ENCODE data around the gene ZFYVE9.
A peak's percentile ranks its signal among the peaks of the same experiment; 100 is the strongest.

ZFYVE9 gene

DNA sequence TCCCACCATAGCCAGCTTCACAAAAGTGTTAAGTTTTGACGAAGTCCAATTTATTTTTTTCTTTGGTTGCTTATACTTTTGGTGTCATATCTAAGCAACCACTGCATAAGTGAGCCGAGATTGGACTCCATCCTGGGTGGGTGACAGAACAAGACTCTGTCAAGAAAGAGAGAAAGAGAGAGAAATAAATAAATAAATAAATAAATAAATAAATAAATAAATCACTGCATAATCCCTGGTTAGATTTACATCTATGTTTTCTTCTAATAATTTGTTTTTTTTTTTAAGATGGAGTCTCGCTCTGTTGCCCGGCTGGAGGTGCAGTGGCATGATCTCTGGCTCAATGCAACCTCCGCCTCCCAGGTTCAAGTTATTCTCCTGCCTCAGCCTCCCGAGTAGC is 18.3 kb upstream of the ZFYVE9 start:
- Histone ChIP-seq H3K36me3 (ENCODE audit: control insufficient read depth in 2 of 2, insufficient read depth in 1 of 2, low read length in 2 of 2) (no peaks in the 10 kb centered on the region), H3K4me1 (ENCODE audit: control insufficient read depth, insufficient read depth, low read length) (no peaks in the 10 kb centered on the region), H3K9me3 (ENCODE audit: control insufficient read depth, insufficient read depth, low read depth, low read length) (no peaks in the 10 kb centered on the region), H3K4me3 (ENCODE audit: low read depth, low read length) (no peak overlapping the region), H3K27ac (ENCODE audit: extremely low read depth, low read depth, low read length) (no peak overlapping the region)
- ChIA-PET POLR2A (no interaction called here), CTCF (interaction anchor here (0.7 kb wide), 1 partner anchor 577 kb away, joined by 3 read pairs; no protein-coding TSS in a partner anchor)
- TF ChIP-seq, protein P1, sequence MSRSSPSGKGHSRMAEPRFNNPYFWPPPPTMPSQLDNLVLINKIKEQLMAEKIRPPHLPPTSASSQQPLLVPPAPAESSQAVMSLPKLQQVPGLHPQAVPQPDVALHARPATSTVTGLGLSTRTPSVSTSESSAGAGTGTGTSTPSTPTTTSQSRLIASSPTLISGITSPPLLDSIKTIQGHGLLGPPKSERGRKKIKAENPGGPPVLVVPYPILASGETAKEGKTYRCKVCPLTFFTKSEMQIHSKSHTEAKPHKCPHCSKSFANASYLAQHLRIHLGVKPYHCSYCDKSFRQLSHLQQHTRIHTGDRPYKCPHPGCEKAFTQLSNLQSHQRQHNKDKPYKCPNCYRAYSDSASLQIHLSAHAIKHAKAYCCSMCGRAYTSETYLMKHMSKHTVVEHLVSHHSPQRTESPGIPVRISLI (tag by site-specific recombination; IDR thresholded peaks at IDR 0.05), result no peak
- TF ChIP-seq ZXDB (tag by site-specific recombination; IDR thresholded peaks at IDR 0.05) (peak; percentile 74), ZNF76 (tag by site-specific recombination; IDR thresholded peaks at IDR 0.05; ENCODE audit: borderline replicate concordance, low read depth) (no peak), WT1 (tag by site-specific recombination; IDR thresholded peaks at IDR 0.05) (no peak), ZNF354C (tag by site-specific recombination; IDR thresholded peaks at IDR 0.05; ENCODE audit: borderline replicate concordance, low read depth) (peak; percentile 85; the same call in 1 of the 2 replicates), ZNF560 (tag by site-specific recombination; IDR thresholded peaks at IDR 0.05; ENCODE audit: borderline replicate concordance) (peak; percentile 78; the same call in 1 of the 2 replicates), ZBTB8A (tag by site-specific recombination; IDR thresholded peaks at IDR 0.05) (peak; percentile 81), ZNF544 (tag by site-specific recombination; IDR thresholded peaks at IDR 0.05) (no peak), ZNF670 (tag by site-specific recombination; IDR thresholded peaks at IDR 0.05; ENCODE audit: low read depth) (no peak), ZFP3 (tag by site-specific recombination; IDR thresholded peaks at IDR 0.05; ENCODE audit: low read depth) (peak; percentile 37; the same call in 1 of the 2 replicates), ZIC2 (tag by site-specific recombination; IDR thresholded peaks at IDR 0.05) (no peak), ZNF555 (tag by site-specific recombination; conservative IDR thresholded peaks at IDR 0.05) (peak; percentile 85), FEZF1 (tag by site-specific recombination; IDR thresholded peaks at IDR 0.05) (no peak; the same call in 1 of the 2 replicates), ZNF335 (tag by site-specific recombination; conservative IDR thresholded peaks at IDR 0.05) (no peak), ZNF138 (tag by site-specific recombination; IDR thresholded peaks at IDR 0.05; ENCODE audit: borderline replicate concordance) (no peak), ZBTB1 (tag by site-specific recombination; IDR thresholded peaks at IDR 0.05) (no peak), ZFP69B (tag by site-specific recombination; IDR thresholded peaks at IDR 0.05) (no peak), ZNF514 (tag by site-specific recombination; IDR thresholded peaks at IDR 0.05) (0 out of 2 replicates have a peak, but pooled peaks have one; percentile 59), SP3 (tag by site-specific recombination; IDR thresholded peaks at IDR 0.05) (peak; percentile 41; the same call in 1 of the 2 replicates), ZSCAN30 (tag by site-specific recombination; IDR thresholded peaks at IDR 0.05) (no peak), ZNF214 (tag by site-specific recombination; IDR thresholded peaks at IDR 0.05; ENCODE audit: borderline replicate concordance) (no peak)
- TF ChIP-seq, protein P2, sequence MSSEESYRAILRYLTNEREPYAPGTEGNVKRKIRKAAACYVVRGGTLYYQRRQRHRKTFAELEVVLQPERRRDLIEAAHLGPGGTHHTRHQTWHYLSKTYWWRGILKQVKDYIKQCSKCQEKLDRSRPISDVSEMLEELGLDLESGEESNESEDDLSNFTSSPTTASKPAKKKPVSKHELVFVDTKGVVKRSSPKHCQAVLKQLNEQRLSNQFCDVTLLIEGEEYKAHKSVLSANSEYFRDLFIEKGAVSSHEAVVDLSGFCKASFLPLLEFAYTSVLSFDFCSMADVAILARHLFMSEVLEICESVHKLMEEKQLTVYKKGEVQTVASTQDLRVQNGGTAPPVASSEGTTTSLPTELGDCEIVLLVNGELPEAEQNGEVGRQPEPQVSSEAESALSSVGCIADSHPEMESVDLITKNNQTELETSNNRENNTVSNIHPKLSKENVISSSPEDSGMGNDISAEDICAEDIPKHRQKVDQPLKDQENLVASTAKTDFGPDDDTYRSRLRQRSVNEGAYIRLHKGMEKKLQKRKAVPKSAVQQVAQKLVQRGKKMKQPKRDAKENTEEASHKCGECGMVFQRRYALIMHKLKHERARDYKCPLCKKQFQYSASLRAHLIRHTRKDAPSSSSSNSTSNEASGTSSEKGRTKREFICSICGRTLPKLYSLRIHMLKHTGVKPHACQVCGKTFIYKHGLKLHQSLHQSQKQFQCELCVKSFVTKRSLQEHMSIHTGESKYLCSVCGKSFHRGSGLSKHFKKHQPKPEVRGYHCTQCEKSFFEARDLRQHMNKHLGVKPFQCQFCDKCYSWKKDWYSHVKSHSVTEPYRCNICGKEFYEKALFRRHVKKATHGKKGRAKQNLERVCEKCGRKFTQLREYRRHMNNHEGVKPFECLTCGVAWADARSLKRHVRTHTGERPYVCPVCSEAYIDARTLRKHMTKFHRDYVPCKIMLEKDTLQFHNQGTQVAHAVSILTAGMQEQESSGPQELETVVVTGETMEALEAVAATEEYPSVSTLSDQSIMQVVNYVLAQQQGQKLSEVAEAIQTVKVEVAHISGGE (tag by site-specific recombination; conservative IDR thresholded peaks at IDR 0.05; ENCODE audit: low read depth), result peak; percentile 85
- TF ChIP-seq, protein P3, sequence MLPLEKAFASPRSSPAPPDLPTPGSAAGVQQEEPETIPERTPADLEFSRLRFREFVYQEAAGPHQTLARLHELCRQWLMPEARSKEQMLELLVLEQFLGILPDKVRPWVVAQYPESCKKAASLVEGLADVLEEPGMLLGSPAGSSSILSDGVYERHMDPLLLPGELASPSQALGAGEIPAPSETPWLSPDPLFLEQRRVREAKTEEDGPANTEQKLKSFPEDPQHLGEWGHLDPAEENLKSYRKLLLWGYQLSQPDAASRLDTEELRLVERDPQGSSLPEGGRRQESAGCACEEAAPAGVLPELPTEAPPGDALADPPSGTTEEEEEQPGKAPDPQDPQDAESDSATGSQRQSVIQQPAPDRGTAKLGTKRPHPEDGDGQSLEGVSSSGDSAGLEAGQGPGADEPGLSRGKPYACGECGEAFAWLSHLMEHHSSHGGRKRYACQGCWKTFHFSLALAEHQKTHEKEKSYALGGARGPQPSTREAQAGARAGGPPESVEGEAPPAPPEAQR (tag by site-specific recombination; IDR thresholded peaks at IDR 0.05), result no peak
- TF ChIP-seq, protein P4, sequence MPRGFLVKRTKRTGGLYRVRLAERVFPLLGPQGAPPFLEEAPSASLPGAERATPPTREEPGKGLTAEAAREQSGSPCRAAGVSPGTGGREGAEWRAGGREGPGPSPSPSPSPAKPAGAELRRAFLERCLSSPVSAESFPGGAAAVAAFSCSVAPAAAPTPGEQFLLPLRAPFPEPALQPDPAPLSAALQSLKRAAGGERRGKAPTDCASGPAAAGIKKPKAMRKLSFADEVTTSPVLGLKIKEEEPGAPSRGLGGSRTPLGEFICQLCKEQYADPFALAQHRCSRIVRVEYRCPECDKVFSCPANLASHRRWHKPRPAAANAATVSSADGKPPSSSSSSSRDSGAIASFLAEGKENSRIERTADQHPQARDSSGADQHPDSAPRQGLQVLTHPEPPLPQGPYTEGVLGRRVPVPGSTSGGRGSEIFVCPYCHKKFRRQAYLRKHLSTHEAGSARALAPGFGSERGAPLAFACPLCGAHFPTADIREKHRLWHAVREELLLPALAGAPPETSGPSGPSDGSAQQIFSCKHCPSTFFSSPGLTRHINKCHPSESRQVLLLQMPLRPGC (tag by site-specific recombination; IDR thresholded peaks at IDR 0.05), result no peak
- TF ChIP-seq, protein P5, sequence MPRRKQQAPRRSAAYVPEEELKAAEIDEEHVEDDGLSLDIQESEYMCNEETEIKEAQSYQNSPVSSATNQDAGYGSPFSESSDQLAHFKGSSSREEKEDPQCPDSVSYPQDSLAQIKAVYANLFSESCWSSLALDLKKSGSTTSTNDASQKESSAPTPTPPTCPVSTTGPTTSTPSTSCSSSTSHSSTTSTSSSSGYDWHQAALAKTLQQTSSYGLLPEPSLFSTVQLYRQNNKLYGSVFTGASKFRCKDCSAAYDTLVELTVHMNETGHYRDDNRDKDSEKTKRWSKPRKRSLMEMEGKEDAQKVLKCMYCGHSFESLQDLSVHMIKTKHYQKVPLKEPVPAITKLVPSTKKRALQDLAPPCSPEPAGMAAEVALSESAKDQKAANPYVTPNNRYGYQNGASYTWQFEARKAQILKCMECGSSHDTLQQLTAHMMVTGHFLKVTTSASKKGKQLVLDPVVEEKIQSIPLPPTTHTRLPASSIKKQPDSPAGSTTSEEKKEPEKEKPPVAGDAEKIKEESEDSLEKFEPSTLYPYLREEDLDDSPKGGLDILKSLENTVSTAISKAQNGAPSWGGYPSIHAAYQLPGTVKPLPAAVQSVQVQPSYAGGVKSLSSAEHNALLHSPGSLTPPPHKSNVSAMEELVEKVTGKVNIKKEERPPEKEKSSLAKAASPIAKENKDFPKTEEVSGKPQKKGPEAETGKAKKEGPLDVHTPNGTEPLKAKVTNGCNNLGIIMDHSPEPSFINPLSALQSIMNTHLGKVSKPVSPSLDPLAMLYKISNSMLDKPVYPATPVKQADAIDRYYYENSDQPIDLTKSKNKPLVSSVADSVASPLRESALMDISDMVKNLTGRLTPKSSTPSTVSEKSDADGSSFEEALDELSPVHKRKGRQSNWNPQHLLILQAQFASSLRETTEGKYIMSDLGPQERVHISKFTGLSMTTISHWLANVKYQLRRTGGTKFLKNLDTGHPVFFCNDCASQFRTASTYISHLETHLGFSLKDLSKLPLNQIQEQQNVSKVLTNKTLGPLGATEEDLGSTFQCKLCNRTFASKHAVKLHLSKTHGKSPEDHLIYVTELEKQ (tag by site-specific recombination; IDR thresholded peaks at IDR 0.05; ENCODE audit: borderline replicate concordance), result peak; percentile 39; the same call in 1 of the 2 replicates
- TF ChIP-seq, protein P6, sequence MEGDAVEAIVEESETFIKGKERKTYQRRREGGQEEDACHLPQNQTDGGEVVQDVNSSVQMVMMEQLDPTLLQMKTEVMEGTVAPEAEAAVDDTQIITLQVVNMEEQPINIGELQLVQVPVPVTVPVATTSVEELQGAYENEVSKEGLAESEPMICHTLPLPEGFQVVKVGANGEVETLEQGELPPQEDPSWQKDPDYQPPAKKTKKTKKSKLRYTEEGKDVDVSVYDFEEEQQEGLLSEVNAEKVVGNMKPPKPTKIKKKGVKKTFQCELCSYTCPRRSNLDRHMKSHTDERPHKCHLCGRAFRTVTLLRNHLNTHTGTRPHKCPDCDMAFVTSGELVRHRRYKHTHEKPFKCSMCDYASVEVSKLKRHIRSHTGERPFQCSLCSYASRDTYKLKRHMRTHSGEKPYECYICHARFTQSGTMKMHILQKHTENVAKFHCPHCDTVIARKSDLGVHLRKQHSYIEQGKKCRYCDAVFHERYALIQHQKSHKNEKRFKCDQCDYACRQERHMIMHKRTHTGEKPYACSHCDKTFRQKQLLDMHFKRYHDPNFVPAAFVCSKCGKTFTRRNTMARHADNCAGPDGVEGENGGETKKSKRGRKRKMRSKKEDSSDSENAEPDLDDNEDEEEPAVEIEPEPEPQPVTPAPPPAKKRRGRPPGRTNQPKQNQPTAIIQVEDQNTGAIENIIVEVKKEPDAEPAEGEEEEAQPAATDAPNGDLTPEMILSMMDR (tag by site-specific recombination; IDR thresholded peaks at IDR 0.05), result no peak

All from HEK293 (cell line).